Caco-2 (cell line): ENCODE data around the gene NMB. TPM values are rescaled to one million over a fixed set of nuclear protein-coding genes. Genes with fewer than 3 reads are reported as not detected.
A peak's percentile ranks its signal among the peaks of the same experiment; 100 is the strongest.

ENCODE experiments used
- BruUV-seq: library from RNA; stranded (reverse); fragments of 400-500 nt; replicated peaks from 2 replicates; lab custom pipeline; 2021; lab: Mats Ljungman, UMichigan
- CTCF ChIA-PET: fragments of 300-600 bp; sonication (Branson Sonifier 250); formaldehyde crosslinking; loops from one replicate; lab custom pipeline; 2022; ENCODE audit warnings: antibody characterized with exemption; lab: Charles Lee
- POLR2A ChIA-PET: fragments of 300-600 bp; sonication (Branson Sonifier 250); formaldehyde crosslinking; loops from one replicate; lab custom pipeline; 2022; ENCODE audit warnings: antibody characterized with exemption; lab: Charles Lee
- DNase-seq, 2 experiments: peaks; one replicate each; pipeline versions ENCODE4 v3.0.0 to v3.0.0-alpha.2; 2020 to 2022
- H3K27me3 ChIP-seq: replicated peaks from 2 replicates; pipeline ENCODE4 v1.6.0; 2011; ENCODE audit warnings: low read length; ENCODE audit not compliant: control insufficient read depth, insufficient read depth
- H3K36me3 ChIP-seq: 2 replicates; pipeline ENCODE4 v1.5.1; 2011; ENCODE audit warnings: low read length; ENCODE audit not compliant: control insufficient read depth, insufficient read depth
- H3K4me1 ChIP-seq: fragments of 250-450 bp; sonication (Bioruptor Pico); 2 replicates; pipeline ENCODE4 v1.5.1; 2020; ENCODE audit warnings: mild to moderate bottlenecking
- H3K4me3 ChIP-seq: 2 replicates; pipeline ENCODE4 v1.5.1; 2011; ENCODE audit warnings: low read depth, mild to moderate bottlenecking, control low read depth, low read length
- H3K9me3 ChIP-seq: fragments of 250-450 bp; sonication (Bioruptor Pico); 2 replicates; pipeline ENCODE4 v1.5.1; 2020; ENCODE audit warnings: mild to moderate bottlenecking, moderate library complexity
- H3K27ac Mint-ChIP-seq: one replicate; pipeline ENCODE4 v1.8.0; 2022; ENCODE audit warnings: mixed read lengths; ENCODE audit not compliant: unreplicated experiment
- H3K27me3 Mint-ChIP-seq: one replicate; pipeline ENCODE4 v1.8.0; 2022; ENCODE audit warnings: mixed read lengths; ENCODE audit not compliant: insufficient read depth, unreplicated experiment
- H3K36me3 Mint-ChIP-seq: one replicate; pipeline ENCODE4 v1.8.0; 2022; ENCODE audit warnings: mild to moderate bottlenecking, mixed read lengths; ENCODE audit not compliant: insufficient read depth, unreplicated experiment
- H3K4me1 Mint-ChIP-seq: one replicate; pipeline ENCODE4 v1.8.0; 2022; ENCODE audit warnings: low read depth, mixed read lengths; ENCODE audit not compliant: unreplicated experiment
- H3K4me3 Mint-ChIP-seq: one replicate; pipeline ENCODE4 v1.8.0; 2022; ENCODE audit warnings: mild to moderate bottlenecking, moderate library complexity, mixed read lengths; ENCODE audit not compliant: unreplicated experiment
- H3K9me3 Mint-ChIP-seq: one replicate; pipeline ENCODE4 v1.8.0; 2022; ENCODE audit warnings: mixed read lengths; ENCODE audit not compliant: unreplicated experiment
- intact Hi-C: fragments of 100-400 bp; cut with micrococcal nuclease; formaldehyde crosslinking; loops from one replicate; pipeline ENCODE4 v1.10.0; 2022; ENCODE audit not compliant: unreplicated experiment
- total RNA-seq: library from RNA; stranded (reverse); gene quantifications from 2 replicates; pipeline ENCODE4 v1.2.3, GENCODE V29; 2022
- TF ChIP-seq, protein P1 (sequence below), 2 experiments: fragments of 200-600 bp in 1 of 2; IDR thresholded peaks; 1 replicate in 1 of 2; 2 replicates in 1 of 2; pipeline versions ENCODE4 v1.5.1 to v1.8.0; 2011 to 2022; ENCODE audit warnings: antibody characterized with exemption in 1 of 2, control low read depth in 1 of 2, inconsistent platforms in 1 of 2, low read depth in 1 of 2, low read length in 1 of 2, mild to moderate bottlenecking in 1 of 2, moderate library complexity in 1 of 2; ENCODE audit not compliant: insufficient read depth in 1 of 2, severe bottlenecking in 1 of 2, unreplicated experiment in 1 of 2

Gene NMB
- total RNA-seq, 1 experiment from 2014 or later = 8.6 TPM

- no TSS peak for BruUV-seq
- Histone ChIP-seq H3K36me3 (no peaks in the 10 kb centered on the region), H3K4me1 (0 out of 2 replicates have a peak, but pooled peaks cover 7% of the 10 kb centered on the region), H3K9me3 (no peaks in the 10 kb centered on the region), H3K4me3 (no peak overlapping the region), H3K27me3 (no peaks in the 10 kb centered on the region)
- no peaks in the 10 kb centered on the region for H3K9me3 Mint-ChIP-seq
- POLR2A ChIA-PET = interaction anchor here (0.6 kb wide), 1 partner anchor 30 kb away, joined by 3 read pairs; no protein-coding TSS in a partner anchor
- no peaks in the 10 kb centered on the region for H3K27me3 Mint-ChIP-seq
- intact Hi-C loops = no loop called here
- TF ChIP-seq, protein P1, sequence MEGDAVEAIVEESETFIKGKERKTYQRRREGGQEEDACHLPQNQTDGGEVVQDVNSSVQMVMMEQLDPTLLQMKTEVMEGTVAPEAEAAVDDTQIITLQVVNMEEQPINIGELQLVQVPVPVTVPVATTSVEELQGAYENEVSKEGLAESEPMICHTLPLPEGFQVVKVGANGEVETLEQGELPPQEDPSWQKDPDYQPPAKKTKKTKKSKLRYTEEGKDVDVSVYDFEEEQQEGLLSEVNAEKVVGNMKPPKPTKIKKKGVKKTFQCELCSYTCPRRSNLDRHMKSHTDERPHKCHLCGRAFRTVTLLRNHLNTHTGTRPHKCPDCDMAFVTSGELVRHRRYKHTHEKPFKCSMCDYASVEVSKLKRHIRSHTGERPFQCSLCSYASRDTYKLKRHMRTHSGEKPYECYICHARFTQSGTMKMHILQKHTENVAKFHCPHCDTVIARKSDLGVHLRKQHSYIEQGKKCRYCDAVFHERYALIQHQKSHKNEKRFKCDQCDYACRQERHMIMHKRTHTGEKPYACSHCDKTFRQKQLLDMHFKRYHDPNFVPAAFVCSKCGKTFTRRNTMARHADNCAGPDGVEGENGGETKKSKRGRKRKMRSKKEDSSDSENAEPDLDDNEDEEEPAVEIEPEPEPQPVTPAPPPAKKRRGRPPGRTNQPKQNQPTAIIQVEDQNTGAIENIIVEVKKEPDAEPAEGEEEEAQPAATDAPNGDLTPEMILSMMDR (IDR thresholded peaks at IDR 0.05; ENCODE audit: insufficient read depth in 1 of 2, low read depth in 1 of 2, low read length in 1 of 2, severe bottlenecking in 1 of 2, unreplicated experiment in 1 of 2) = no peak
- CTCF ChIA-PET = interaction anchor here (0.8 kb wide), 1 partner anchor 41 kb away, joined by 6 read pairs; no protein-coding TSS in a partner anchor
- H3K36me3 Mint-ChIP-seq = peaks cover 17% of the 10 kb centered on the region
- no peak for DNase-seq
- H3K4me1 Mint-ChIP-seq = no peaks in the 10 kb centered on the region
- H3K27ac Mint-ChIP-seq = no peak overlapping the region
- H3K4me3 Mint-ChIP-seq = no peak overlapping the region
Observed at GRCh38 chr15:84629033-84629432, 29.0 kb downstream of the NMB start.

DNA sequence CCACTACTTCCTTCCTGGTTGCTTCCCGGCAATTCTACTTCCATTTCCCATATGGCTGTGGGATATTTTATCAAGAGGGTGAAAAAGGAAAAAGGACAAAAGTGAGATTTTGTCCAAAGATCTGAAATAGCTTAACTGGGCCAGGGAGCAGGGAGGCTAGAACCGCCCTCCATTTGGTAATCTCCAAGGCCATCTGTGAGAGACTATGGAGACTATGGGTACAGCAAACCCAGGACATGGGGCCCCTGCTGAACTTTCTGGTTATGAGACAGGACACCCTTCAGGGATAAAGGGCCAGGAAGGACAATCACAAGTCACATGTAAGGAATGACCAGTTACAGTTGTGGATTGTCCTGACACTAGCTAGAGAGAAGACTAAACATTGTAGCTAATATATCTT is 32.9 kb downstream of the NMB start:
- no peak for DNase-seq
- BruUV-seq = no TSS peak
- H3K27ac Mint-ChIP-seq = peak overlapping the region; percentile 51
- H3K36me3 Mint-ChIP-seq = peaks cover 30% of the 10 kb centered on the region
- Histone ChIP-seq H3K36me3 (peaks cover 7% of the 10 kb centered on the region), H3K9me3 (peaks cover 19% of the 10 kb centered on the region), H3K27me3 (no peaks in the 10 kb centered on the region), H3K4me1 (no peaks in the 10 kb centered on the region), H3K4me3 (no peak overlapping the region)
- intact Hi-C loops = no loop called here
- no peaks in the 10 kb centered on the region for H3K27me3 Mint-ChIP-seq
- H3K4me1 Mint-ChIP-seq = no peaks in the 10 kb centered on the region
- ChIA-PET POLR2A (no interaction called here), CTCF (no interaction called here)
- peaks cover 22% of the 10 kb centered on the region for H3K9me3 Mint-ChIP-seq
- H3K4me3 Mint-ChIP-seq = no peak overlapping the region
- TF ChIP-seq, protein P1 (IDR thresholded peaks at IDR 0.05; ENCODE audit: insufficient read depth in 1 of 2, low read depth in 1 of 2, low read length in 1 of 2, severe bottlenecking in 1 of 2, unreplicated experiment in 1 of 2) = no peak

DNA sequence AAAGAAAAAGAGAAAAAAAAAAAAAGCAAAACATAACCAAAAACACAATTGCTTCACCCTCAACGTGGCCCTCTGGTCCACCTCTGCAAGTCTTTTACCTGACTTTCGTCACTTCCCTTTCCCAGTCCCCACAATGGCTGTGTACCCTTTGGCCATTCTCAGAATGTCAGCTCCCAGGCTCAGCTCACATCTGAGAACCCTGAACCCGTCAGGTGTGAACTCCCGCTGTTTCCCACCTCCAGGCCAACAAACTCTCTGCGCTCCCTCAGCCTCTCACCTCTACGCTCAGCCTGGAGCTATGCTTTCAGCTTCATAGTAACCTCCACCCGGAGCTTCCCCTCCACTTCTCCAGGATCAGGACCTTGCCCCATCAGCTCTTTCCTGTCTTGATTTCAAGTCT is 33.6 kb downstream of the NMB start:
- Histone ChIP-seq H3K4me1 (no peaks in the 10 kb centered on the region), H3K27me3 (no peaks in the 10 kb centered on the region), H3K4me3 (no peak overlapping the region), H3K9me3 (peaks cover 20% of the 10 kb centered on the region), H3K36me3 (peaks cover 7% of the 10 kb centered on the region)
- CTCF ChIA-PET = no interaction called here
- POLR2A ChIA-PET = interaction anchor here (0.7 kb wide), 1 partner anchor 26 kb away, joined by 4 read pairs; no protein-coding TSS in a partner anchor
- H3K4me1 Mint-ChIP-seq = no peaks in the 10 kb centered on the region
- H3K36me3 Mint-ChIP-seq = peaks cover 30% of the 10 kb centered on the region
- H3K9me3 Mint-ChIP-seq = peaks cover 26% of the 10 kb centered on the region
- BruUV-seq = no TSS peak
- no peak for DNase-seq
- peak overlapping the region; percentile 51 for H3K27ac Mint-ChIP-seq
- TF ChIP-seq, protein P1 (IDR thresholded peaks at IDR 0.05; ENCODE audit: insufficient read depth in 1 of 2, low read depth in 1 of 2, low read length in 1 of 2, severe bottlenecking in 1 of 2, unreplicated experiment in 1 of 2) = no peak
- no peak overlapping the region for H3K4me3 Mint-ChIP-seq
- H3K27me3 Mint-ChIP-seq = no peaks in the 10 kb centered on the region
- intact Hi-C loops = no loop called here
